AG09309 (cell line): ENCODE results near the gene LYRM1.

Source experiments
- DNase-seq: peaks from one replicate; pipeline ENCODE4 v3.0.0-alpha.2; 2010; ENCODE audit warnings: low read depth
- H3K4me3 ChIP-seq: 2 replicates; pipeline ENCODE4 v1.5.1; 2011; ENCODE audit warnings: mild to moderate bottlenecking, low read depth, low read length, moderate library complexity; ENCODE audit not compliant: control insufficient read depth
- CTCF ChIP-seq: IDR thresholded peaks from 2 replicates; pipeline ENCODE4 v1.5.1; 2011; ENCODE audit warnings: mild to moderate bottlenecking, low read depth, low read length, inconsistent platforms; ENCODE audit not compliant: insufficient read depth, control insufficient read depth; ENCODE audit errors: missing control alignments

LYRM1 gene

GRCh38 chr16:20879175-20880040 is 21.2 kb upstream of the LYRM1 start:
- H3K4me3 ChIP-seq = no peak overlapping the region
- no peak for DNase-seq
- TF ChIP-seq CTCF = no peak

- no peak for DNase-seq
- H3K4me3 ChIP-seq = no peak overlapping the region
- TF ChIP-seq CTCF = no peak
Measured at GRCh38 chr16:20880867-20881502, 19.6 kb upstream of the LYRM1 start.

GRCh38 chr16:20881503-20881878 is 19.1 kb upstream of the LYRM1 start:
- no peak for TF ChIP-seq CTCF
- DNase-seq = no peak
- no peak overlapping the region for H3K4me3 ChIP-seq

- no peak overlapping the region for H3K4me3 ChIP-seq
- no peak for DNase-seq
- no peak for TF ChIP-seq CTCF
Measured at GRCh38 chr16:20883554-20884239, 16.9 kb upstream of the LYRM1 start.

- no peak for DNase-seq
Measured at GRCh38 chr16:20884240-20884556, 16.4 kb upstream of the LYRM1 start.

GRCh38 chr16:20886320-20886719 is 14.3 kb upstream of the LYRM1 start:
- H3K4me3 ChIP-seq = no peak overlapping the region
- no peak for DNase-seq
- TF ChIP-seq CTCF = no peak

More at GRCh38 chr16:20884240-20884556, 16.4 kb upstream of the LYRM1 start:
- no peak for TF ChIP-seq CTCF
- H3K4me3 ChIP-seq = no peak overlapping the region
